ENCODE measurements around the gene BDNF. TPM values are rescaled to one million over a fixed set of nuclear protein-coding genes. Genes with fewer than 3 reads are reported as not detected.
"Not testable (repeated sequence)": the region's sequence is repeated elsewhere in the genome, so short reads cannot be mapped to it uniquely, and the experiment has no call there.

BDNF gene
- total RNA-seq, 2 donors from 2014 or later, result 0.33 TPM; not detected in 1

DNA sequence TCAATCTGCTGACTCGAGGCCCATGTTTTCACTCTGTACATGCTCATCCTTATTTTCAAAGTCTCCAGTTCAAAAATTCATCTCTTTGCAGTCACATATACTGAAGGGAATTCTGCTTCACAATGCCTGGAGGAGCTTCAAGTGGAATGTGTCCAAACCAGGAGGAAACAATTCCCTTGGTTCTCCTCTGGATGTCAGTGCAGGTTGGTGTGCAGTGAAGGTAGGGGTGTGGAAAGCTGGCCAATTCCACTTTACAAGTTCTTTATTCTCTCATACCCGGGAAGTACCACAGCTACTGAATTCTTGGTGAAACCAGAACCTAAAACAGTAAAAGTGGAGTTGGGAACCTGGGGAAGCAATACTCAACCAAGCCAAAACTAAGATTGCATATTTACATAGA lies 57.3 kb downstream of the BDNF start:
- no peaks in the 10 kb centered on the region for H3K4me1 Mint-ChIP-seq
- 83% methylated on average over 1 to 2 of the region's 2 CpGs for WGBS, 2 experiments (ENCODE audit: insufficient coverage in 1 of 2, insufficient read length in 1 of 2)

DNA sequence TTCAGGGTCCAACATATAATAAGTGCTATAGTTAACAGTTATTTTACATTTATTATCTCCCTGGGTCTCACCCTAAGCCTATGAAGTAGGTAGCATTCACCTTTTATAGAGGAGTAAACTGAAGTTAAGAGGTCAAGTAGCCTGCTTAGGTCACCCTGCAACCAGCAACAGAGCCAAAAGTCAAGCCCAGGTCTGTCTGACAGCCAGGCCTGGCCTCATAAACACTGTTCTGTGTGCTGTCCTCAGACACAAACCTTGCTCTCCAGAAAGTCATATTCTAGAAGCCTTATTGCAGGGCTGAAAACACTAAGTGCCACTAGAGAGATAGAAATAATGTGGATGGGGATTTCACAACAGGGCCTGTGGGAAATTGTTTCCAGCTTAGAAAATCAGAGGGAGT lies 59.3 kb downstream of the BDNF start:
- H3K9me3 ChIP-seq (ENCODE audit: control insufficient read depth, low read length), result no peaks in the 10 kb centered on the region
- Mint-ChIP-seq H3K4me1 (no peaks in the 10 kb centered on the region), H3K36me3 (ENCODE audit: low read depth) (no peaks in the 10 kb centered on the region)

More for the DNA sequence above, 57.3 kb downstream of the BDNF start:
- no peak overlapping the region for H3K4me3 Mint-ChIP-seq
- Histone ChIP-seq H3K27me3 (ENCODE audit: control insufficient read depth, insufficient read depth, low read length, poor library complexity, severe bottlenecking) (no peaks in the 10 kb centered on the region), H3K9me3 (ENCODE audit: control insufficient read depth, low read length) (no peaks in the 10 kb centered on the region), H3K4me3 (ENCODE audit: low read length) (no peak overlapping the region), H3K36me3 (ENCODE audit: control insufficient read depth, insufficient read depth, low read length) (no peaks in the 10 kb centered on the region), H3K27ac (ENCODE audit: low read depth, low read length) (no peak overlapping the region), H3K9ac (ENCODE audit: extremely low read depth, low read length, poor library complexity, severe bottlenecking) (no peak overlapping the region), H3K4me1 (ENCODE audit: control insufficient read depth, insufficient read depth, low read length) (no peaks in the 10 kb centered on the region)
- H3K27me3 Mint-ChIP-seq (ENCODE audit: insufficient read depth), result no peaks in the 10 kb centered on the region
- no peaks in the 10 kb centered on the region for H3K36me3 Mint-ChIP-seq (ENCODE audit: low read depth)
- H3K9me3 Mint-ChIP-seq, result no peaks in the 10 kb centered on the region
- DNase-seq, result peak; percentile 24
- TF ChIP-seq, protein P1, sequence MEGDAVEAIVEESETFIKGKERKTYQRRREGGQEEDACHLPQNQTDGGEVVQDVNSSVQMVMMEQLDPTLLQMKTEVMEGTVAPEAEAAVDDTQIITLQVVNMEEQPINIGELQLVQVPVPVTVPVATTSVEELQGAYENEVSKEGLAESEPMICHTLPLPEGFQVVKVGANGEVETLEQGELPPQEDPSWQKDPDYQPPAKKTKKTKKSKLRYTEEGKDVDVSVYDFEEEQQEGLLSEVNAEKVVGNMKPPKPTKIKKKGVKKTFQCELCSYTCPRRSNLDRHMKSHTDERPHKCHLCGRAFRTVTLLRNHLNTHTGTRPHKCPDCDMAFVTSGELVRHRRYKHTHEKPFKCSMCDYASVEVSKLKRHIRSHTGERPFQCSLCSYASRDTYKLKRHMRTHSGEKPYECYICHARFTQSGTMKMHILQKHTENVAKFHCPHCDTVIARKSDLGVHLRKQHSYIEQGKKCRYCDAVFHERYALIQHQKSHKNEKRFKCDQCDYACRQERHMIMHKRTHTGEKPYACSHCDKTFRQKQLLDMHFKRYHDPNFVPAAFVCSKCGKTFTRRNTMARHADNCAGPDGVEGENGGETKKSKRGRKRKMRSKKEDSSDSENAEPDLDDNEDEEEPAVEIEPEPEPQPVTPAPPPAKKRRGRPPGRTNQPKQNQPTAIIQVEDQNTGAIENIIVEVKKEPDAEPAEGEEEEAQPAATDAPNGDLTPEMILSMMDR (conservative IDR thresholded peaks at IDR 0.05), result peak; percentile 37
- no peak overlapping the region for H3K27ac Mint-ChIP-seq

DNA sequence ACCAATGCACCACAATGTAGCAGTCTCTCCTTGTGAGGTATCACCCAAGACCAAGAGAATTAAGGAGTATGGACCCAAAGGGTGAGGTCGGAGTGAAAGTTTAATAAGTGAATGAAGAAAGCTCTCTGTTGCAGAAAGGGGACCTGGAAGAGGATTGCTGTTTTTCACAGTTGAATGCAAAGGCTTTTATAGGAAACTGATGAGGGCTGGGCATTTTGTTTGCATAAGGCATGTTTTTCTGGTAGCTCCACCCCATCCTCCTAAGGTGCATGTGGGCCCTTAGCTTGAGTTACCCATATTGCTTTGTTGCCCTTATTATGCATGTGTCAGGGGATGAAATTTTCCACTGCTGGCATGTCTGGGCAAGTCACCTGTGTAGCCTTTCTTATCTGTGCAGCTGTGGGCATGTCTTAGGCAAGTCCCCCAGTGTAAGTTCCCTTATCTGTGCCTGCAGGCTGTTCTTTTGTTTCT lies 64.7 kb downstream of the BDNF start:
- 75% methylated on average over 1 of the region's 1 CpG; no CpG with 5 or more reads in 1 of the 2 experiments for WGBS, 2 experiments (ENCODE audit: insufficient coverage in 1 of 2, insufficient read length in 1 of 2)
- peaks cover 31% of the 10 kb centered on the region for H3K4me1 Mint-ChIP-seq
- Histone ChIP-seq H3K4me3 (ENCODE audit: low read length) (no peak overlapping the region), H3K36me3 (ENCODE audit: control insufficient read depth, insufficient read depth, low read length) (no peaks in the 10 kb centered on the region), H3K9ac (ENCODE audit: extremely low read depth, low read length, poor library complexity, severe bottlenecking) (no peak overlapping the region), H3K27ac (ENCODE audit: low read depth, low read length) (no peak overlapping the region), H3K4me1 (ENCODE audit: control insufficient read depth, insufficient read depth, low read length) (no peaks in the 10 kb centered on the region), H3K9me3 (ENCODE audit: control insufficient read depth, low read length) (peaks cover 5% of the 10 kb centered on the region), H3K27me3 (ENCODE audit: control insufficient read depth, insufficient read depth, low read length, poor library complexity, severe bottlenecking) (no peaks in the 10 kb centered on the region)
- TF ChIP-seq, protein P1 (conservative IDR thresholded peaks at IDR 0.05), result no peak
- peaks cover 7% of the 10 kb centered on the region for H3K36me3 Mint-ChIP-seq (ENCODE audit: low read depth)
- H3K27me3 Mint-ChIP-seq (ENCODE audit: insufficient read depth), result peaks cover 11% of the 10 kb centered on the region
- H3K27ac Mint-ChIP-seq, result no peak overlapping the region
- H3K4me3 Mint-ChIP-seq, result no peak overlapping the region
- DNase-seq, result no peak
- peaks cover 2% of the 10 kb centered on the region for H3K9me3 Mint-ChIP-seq

More for the DNA sequence above, 59.3 kb downstream of the BDNF start:
- no peaks in the 10 kb centered on the region for H3K36me3 ChIP-seq (ENCODE audit: control insufficient read depth, insufficient read depth, low read length)
- Mint-ChIP-seq H3K4me3 (no peak overlapping the region), H3K27me3 (ENCODE audit: insufficient read depth) (no peaks in the 10 kb centered on the region), H3K27ac (no peak overlapping the region), H3K9me3 (no peaks in the 10 kb centered on the region)
- TF ChIP-seq, protein P1 (conservative IDR thresholded peaks at IDR 0.05), result no peak
- no peaks in the 10 kb centered on the region for H3K4me1 ChIP-seq (ENCODE audit: control insufficient read depth, insufficient read depth, low read length)
- H3K4me3 ChIP-seq (ENCODE audit: low read length), result no peak overlapping the region
- no peaks in the 10 kb centered on the region for H3K27me3 ChIP-seq (ENCODE audit: control insufficient read depth, insufficient read depth, low read length, poor library complexity, severe bottlenecking)
- H3K27ac ChIP-seq (ENCODE audit: low read depth, low read length), result no peak overlapping the region
- no peak overlapping the region for H3K9ac ChIP-seq (ENCODE audit: extremely low read depth, low read length, poor library complexity, severe bottlenecking)
- DNase-seq, result peak; percentile 36

DNA sequence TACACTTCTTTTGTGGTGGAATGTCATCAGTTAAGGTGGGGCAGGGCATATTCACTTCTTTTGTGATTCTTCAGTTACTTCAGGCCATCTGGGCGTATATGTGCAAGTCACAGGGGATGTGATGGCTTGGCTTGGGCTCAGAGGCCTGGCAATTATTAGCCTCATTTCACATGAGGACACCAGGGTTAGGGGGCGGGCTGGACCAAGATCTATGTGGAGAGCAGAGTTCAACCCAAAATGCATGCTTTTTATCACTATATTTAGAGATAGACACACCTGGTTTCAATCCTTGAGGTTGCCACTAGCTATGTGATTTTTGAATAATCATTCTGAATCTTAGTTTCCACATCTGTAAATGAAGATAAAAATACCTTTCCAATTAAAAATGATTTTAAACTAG lies 65.5 kb downstream of the BDNF start:
- H3K9me3 Mint-ChIP-seq; H3K9ac ChIP-seq (ENCODE audit: extremely low read depth, low read length, poor library complexity, severe bottlenecking); H3K4me1 ChIP-seq (ENCODE audit: control insufficient read depth, insufficient read depth, low read length); H3K36me3 ChIP-seq (ENCODE audit: control insufficient read depth, insufficient read depth, low read length); H3K27ac Mint-ChIP-seq; H3K9me3 ChIP-seq (ENCODE audit: control insufficient read depth, low read length); H3K27me3 ChIP-seq (ENCODE audit: control insufficient read depth, insufficient read depth, low read length, poor library complexity, severe bottlenecking); H3K27ac ChIP-seq (ENCODE audit: low read depth, low read length); H3K36me3 Mint-ChIP-seq (ENCODE audit: low read depth); H3K4me3 ChIP-seq (ENCODE audit: low read length): not testable (repeated sequence)
- Mint-ChIP-seq H3K4me3 (peak overlapping the region; percentile 74), H3K27me3 (ENCODE audit: insufficient read depth) (peaks cover 12% of the 10 kb centered on the region), H3K4me1 (peaks cover 35% of the 10 kb centered on the region)
- peak; percentile 69 for DNase-seq
- 92% methylated on average over 2 of the region's 2 CpGs; no CpG with 5 or more reads in 1 of the 2 experiments for WGBS, 2 experiments (ENCODE audit: insufficient coverage in 1 of 2, insufficient read length in 1 of 2)

DNA sequence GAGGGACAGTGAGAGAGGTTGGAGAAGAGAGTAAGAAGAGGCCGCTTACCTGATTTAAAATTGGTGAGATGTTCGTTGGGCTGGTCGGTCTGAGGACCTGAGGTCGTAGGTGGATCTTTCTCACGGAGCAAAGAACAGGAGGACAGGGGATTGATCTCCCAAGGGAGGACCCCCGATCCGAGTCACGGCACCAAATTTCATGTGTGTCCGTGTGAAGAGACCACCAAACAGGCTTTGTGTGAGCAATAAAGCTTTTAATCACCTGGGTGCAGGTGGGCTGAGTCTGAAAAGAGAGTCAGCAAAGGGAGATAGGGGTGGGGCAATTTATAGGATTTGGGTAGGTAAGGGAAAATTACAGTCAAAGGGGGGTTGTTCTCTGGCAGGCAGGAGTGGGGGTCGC lies 66.0 kb downstream of the BDNF start:
- not testable (repeated sequence) for H3K4me3 ChIP-seq (ENCODE audit: low read length); H3K27ac ChIP-seq (ENCODE audit: low read depth, low read length); H3K36me3 Mint-ChIP-seq (ENCODE audit: low read depth); H3K4me1 ChIP-seq (ENCODE audit: control insufficient read depth, insufficient read depth, low read length); H3K9me3 ChIP-seq (ENCODE audit: control insufficient read depth, low read length); H3K36me3 ChIP-seq (ENCODE audit: control insufficient read depth, insufficient read depth, low read length); H3K9me3 Mint-ChIP-seq; H3K27me3 ChIP-seq (ENCODE audit: control insufficient read depth, insufficient read depth, low read length, poor library complexity, severe bottlenecking); H3K9ac ChIP-seq (ENCODE audit: extremely low read depth, low read length, poor library complexity, severe bottlenecking); DNase-seq
- H3K27me3 Mint-ChIP-seq (ENCODE audit: insufficient read depth), result peaks cover 12% of the 10 kb centered on the region
- 28 to 80% methylated on average over 1 to 10 of the region's 10 CpGs for WGBS, 2 experiments (ENCODE audit: insufficient coverage in 1 of 2, insufficient read length in 1 of 2)
- peak overlapping the region; percentile 74 for H3K4me3 Mint-ChIP-seq
- peaks cover 40% of the 10 kb centered on the region for H3K4me1 Mint-ChIP-seq
- H3K27ac Mint-ChIP-seq, result peak overlapping the region; percentile 86
